ENCODE results near the gene GP1BB.

GRCh38 chr22:19766511-19767426, 43.4 kb downstream of the GP1BB start:
- no peak for TF ChIP-seq RFX5 (IDR thresholded peaks at IDR 0.05; ENCODE audit: low read length)
- TF ChIP-seq CTCF (IDR thresholded peaks at IDR 0.05) = peak; percentile 32; the same call in 1 of the 2 replicates
- no peak for TF ChIP-seq YY1 (IDR thresholded peaks at IDR 0.05; ENCODE audit: low read depth)
- TF ChIP-seq RXRA (IDR thresholded peaks at IDR 0.05; ENCODE audit: borderline replicate concordance, low read depth) = no peak
- no peak for TF ChIP-seq RAD21 (IDR thresholded peaks at IDR 0.05; ENCODE audit: low read length)
- 0 out of 4 replicates have a peak, but pooled peaks of 1 of the 2 experiments have one; percentile 6 for TF ChIP-seq EP300 (IDR thresholded peaks at IDR 0.05; ENCODE audit: borderline replicate concordance in 1 of 2, low read depth in 1 of 2, low read length in 1 of 2)
- TF ChIP-seq TAF1 (IDR thresholded peaks at IDR 0.05; ENCODE audit: borderline replicate concordance, low read depth, low read length) = no peak
- no peak for TF ChIP-seq FOXJ3 (CRISPR knock-in tag; IDR thresholded peaks at IDR 0.05)
- TF ChIP-seq POLR2AphosphoS5 (IDR thresholded peaks at IDR 0.05; ENCODE audit: low read depth, low read length) = no peak
- TF ChIP-seq, protein P1, sequence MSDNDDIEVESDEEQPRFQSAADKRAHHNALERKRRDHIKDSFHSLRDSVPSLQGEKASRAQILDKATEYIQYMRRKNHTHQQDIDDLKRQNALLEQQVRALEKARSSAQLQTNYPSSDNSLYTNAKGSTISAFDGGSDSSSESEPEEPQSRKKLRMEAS (IDR thresholded peaks at IDR 0.05; ENCODE audit: low read depth) = no peak
- no peak for TF ChIP-seq RCOR1 (IDR thresholded peaks at IDR 0.05; ENCODE audit: low read length)
- TF ChIP-seq, protein P2, sequence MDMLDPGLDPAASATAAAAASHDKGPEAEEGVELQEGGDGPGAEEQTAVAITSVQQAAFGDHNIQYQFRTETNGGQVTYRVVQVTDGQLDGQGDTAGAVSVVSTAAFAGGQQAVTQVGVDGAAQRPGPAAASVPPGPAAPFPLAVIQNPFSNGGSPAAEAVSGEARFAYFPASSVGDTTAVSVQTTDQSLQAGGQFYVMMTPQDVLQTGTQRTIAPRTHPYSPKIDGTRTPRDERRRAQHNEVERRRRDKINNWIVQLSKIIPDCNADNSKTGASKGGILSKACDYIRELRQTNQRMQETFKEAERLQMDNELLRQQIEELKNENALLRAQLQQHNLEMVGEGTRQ (IDR thresholded peaks at IDR 0.05; ENCODE audit: borderline replicate concordance, low read depth, low read length) = no peak
- no peak for TF ChIP-seq TEAD4 (IDR thresholded peaks at IDR 0.05; ENCODE audit: borderline replicate concordance, insufficient read depth)
- no peak for TF ChIP-seq NFIC (IDR thresholded peaks at IDR 0.05; ENCODE audit: borderline replicate concordance)

All from SK-N-SH (cell line).